Panc1 (cell line): ENCODE results near the gene BMP2K.

Source experiments
- POLR2AphosphoS5 ChIP-seq: IDR thresholded peaks from 2 replicates; pipeline ENCODE4 v1.6.1; 2012; ENCODE audit warnings: mild to moderate bottlenecking, low read depth, low read length, moderate library complexity
- SIN3A ChIP-seq: IDR thresholded peaks from 2 replicates; pipeline ENCODE4 v1.6.1; 2012; ENCODE audit warnings: low read depth, mild to moderate bottlenecking, low read length, moderate library complexity, borderline replicate concordance; ENCODE audit not compliant: insufficient read depth
- TCF7L2 ChIP-seq: IDR thresholded peaks from 2 replicates; pipeline ENCODE4 v1.6.1; 2011; ENCODE audit warnings: mild to moderate bottlenecking, low read depth, low read length, inconsistent platforms
- TF ChIP-seq, protein P1 (sequence below): fragments of 450-650 bp; IDR thresholded peaks from 2 replicates; pipeline ENCODE4 v1.5.1; 2017; ENCODE audit warnings: mild to moderate bottlenecking

DNA sequence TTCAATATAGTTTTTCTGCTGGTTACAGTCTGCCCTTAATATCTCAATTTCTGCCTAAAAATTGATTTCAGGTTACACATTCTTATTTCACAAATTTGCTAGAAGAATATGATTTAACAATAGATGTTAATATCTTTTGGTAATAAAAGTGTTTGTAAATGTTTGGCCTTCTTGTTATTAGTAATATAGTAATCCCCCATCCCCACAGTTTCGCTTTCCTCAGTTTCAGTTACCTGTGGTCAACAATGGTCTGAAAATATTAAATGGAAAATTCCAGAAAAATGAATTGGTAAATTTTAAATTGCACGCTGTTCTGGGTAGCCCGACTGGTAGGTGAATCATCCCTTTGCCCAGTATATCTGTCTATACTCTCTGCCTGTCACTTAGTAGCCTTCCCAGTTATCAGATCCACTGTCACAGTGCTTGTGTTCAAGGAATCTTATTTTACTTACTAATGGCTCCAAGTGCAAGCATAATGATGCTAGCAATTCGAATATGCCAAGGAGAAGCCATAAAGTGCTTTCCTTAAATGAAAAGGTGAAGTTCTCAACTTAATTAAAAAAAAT is 3.5 kb upstream of the BMP2K start:
- TF ChIP-seq, protein P1, sequence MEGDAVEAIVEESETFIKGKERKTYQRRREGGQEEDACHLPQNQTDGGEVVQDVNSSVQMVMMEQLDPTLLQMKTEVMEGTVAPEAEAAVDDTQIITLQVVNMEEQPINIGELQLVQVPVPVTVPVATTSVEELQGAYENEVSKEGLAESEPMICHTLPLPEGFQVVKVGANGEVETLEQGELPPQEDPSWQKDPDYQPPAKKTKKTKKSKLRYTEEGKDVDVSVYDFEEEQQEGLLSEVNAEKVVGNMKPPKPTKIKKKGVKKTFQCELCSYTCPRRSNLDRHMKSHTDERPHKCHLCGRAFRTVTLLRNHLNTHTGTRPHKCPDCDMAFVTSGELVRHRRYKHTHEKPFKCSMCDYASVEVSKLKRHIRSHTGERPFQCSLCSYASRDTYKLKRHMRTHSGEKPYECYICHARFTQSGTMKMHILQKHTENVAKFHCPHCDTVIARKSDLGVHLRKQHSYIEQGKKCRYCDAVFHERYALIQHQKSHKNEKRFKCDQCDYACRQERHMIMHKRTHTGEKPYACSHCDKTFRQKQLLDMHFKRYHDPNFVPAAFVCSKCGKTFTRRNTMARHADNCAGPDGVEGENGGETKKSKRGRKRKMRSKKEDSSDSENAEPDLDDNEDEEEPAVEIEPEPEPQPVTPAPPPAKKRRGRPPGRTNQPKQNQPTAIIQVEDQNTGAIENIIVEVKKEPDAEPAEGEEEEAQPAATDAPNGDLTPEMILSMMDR, result no peak
- TF ChIP-seq TCF7L2 (no peak), POLR2AphosphoS5 (no peak), SIN3A (no peak)
